Skeletal muscle cell (primary cell): ENCODE results near the gene SHLD1.
A peak's percentile ranks its signal among the peaks of the same experiment; 100 is the strongest.
"Not testable (repeated sequence)": the region's sequence is repeated elsewhere in the genome, so short reads cannot be mapped to it uniquely, and the experiment has no call there.

Experiments
- DNase-seq: peaks from one replicate; pipeline ENCODE4 v3.0.0-alpha.2; 2010; ENCODE audit warnings: low read depth
- H3K4me3 ChIP-seq: 2 replicates; pipeline ENCODE4 v1.5.1; 2011; ENCODE audit warnings: low read depth, mild to moderate bottlenecking, control low read depth, low read length, moderate library complexity

The SHLD1 gene

DNA sequence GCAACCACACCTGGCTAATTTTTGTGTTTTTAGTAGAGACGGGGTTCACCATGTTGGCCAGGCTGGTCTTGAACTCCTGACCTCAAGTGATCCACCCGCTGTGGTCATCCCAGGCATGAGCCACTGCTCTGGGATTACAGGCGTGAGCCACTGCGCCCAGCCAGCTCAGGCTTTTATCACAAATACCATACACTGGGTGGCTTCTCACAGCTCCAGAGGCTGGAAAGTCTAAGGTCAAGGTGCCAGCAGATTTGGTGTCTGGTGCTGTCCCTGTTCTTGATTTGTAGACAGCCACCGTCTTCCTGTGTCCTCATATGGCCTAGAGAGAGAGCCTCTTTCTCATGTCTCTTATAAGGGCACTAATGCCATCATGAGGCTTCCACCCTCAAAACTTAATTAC, 25.9 kb downstream of the SHLD1 start:
- DNase-seq, result no peak
- H3K4me3 ChIP-seq, result no peak overlapping the region

GRCh38 chr20:5779071-5779900, 29.1 kb downstream of the SHLD1 start:
- no peak for DNase-seq
- no peak overlapping the region for H3K4me3 ChIP-seq

DNA sequence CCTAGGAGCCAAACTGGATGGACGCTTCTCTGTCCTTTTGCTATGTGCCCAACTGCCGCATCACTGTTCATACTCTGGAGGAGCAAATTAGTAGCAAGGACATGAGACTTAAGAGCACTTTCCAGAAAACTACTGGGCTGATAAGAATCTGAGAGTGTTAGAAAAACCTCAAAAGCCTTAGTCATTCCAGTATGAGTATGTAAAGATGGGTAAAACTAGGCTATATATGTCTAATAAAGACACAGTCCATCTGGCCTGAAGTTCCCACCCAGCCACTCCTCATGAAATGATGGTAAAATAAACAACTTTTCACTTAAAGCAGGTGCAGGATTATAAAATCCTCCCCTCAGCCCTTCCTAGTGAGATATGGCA, 30.6 kb downstream of the SHLD1 start:
- no peak for DNase-seq
- H3K4me3 ChIP-seq, result no peak overlapping the region

DNA sequence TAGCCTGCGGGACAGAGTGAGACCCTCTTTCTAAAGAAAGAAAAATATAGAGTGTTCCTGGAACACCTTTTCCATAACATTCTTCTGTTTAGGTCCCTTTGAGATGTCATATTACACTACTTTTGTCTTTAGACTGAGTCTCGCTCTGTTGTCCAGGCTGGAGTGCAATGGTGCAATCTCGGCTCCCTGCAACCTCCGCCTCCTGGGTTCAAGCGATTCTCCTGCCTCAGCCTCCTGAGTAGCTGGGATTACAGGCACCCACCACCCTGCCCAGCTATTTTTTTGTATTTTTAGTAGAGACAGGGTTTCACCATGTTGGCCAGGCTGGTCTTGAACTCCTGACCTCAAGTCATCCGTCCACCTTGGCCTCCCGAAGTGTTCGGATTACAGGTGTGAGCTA, 31.2 kb downstream of the SHLD1 start:
- not testable (repeated sequence) for H3K4me3 ChIP-seq, DNase-seq

- DNase-seq, result no peak
Measured at GRCh38 chr20:5781798-5782750, 31.9 kb downstream of the SHLD1 start.

DNA sequence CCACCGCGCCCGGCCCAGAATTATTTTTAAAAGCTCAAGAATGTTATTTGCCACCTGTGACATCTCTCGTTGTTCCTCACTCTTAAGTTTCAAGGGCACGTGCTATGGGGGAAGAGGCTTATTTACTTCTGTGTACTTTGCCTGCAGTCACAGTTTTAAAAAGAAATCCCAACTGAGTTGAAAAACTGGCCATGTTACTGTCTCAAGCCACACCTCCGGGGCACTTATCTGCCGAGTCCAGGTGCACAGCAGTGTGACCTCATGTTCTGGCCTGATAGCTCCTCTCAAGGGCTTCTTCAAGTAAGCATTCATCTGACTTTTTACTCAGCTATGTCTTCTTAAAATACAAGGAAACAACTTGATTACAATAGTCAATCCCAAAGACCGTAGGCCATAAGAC, 34.5 kb downstream of the SHLD1 start:
- no peak for DNase-seq
- no peak overlapping the region for H3K4me3 ChIP-seq

More at GRCh38 chr20:5781798-5782750, 31.9 kb downstream of the SHLD1 start:
- H3K4me3 ChIP-seq, result no peak overlapping the region

GRCh38 chr20:5785146-5785545, 34.9 kb downstream of the SHLD1 start:
- DNase-seq, result no peak
- no peak overlapping the region for H3K4me3 ChIP-seq

DNA sequence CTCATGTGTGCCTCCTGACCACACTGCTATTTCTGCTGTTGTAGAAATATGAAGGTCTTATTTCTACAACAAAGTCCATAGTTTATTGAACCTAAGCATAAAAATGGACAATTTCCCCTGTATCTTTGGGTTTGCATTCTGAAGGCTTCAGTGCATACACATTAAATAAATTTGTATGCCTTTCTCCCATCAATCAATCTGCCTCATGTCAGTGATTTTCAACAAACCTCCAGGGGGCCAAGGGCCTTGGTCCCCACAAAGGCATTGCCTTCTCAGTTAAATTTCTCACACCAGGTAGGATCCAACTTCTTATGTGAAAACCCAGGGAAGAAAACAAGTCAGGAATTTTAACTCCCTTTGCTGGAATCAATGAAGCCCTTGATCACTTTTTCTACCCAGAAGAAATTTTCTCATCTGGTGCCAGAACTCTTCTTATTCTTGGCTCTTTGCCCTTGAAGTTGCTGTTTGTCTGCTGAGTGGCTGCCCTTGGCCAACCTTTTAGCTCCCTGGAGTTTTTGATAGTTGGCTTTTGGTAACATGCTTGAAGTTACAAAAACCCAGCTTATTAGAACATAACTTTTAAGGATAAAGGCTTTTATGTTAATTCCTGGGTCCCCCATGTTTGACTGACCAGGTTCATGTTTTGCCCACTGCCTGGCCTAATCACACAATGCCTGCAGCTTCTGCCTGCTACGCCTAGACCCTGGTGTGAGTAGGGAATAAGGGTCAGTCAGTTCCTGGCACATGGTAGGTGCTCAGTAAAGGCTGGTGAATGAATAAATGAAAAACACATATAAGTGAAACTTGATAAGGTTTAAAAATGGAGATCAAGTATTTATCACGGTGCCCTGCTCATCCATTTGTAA, 37.0 kb downstream of the SHLD1 start:
- no peak overlapping the region for H3K4me3 ChIP-seq
- DNase-seq, result peak; percentile 72

- DNase-seq, result no peak
- no peak overlapping the region for H3K4me3 ChIP-seq
Measured at GRCh38 chr20:5787796-5788165, 37.6 kb downstream of the SHLD1 start.

DNA sequence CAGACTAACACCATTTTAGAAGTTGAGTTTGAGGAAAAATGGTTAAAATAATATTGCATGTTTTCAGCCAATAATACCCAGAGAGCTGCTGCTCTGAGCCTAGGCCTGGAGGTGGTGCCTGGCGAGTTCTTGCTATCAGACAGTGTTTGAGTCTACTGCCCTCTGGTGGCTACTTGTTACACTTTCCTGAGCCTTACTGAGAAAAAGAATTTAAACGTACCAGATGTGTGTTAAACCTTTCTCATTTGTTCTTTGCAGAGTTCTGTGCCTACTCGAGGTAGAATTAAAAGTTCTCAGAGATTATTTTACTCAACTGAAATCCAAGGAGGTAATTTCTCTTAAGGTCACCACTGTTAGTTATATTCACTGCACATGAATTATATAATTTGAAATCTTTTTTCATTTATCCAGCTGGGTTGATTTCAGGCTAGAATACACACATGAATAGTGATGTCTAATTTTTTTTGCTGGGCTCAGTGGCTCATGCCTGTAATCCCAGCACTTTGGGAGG, 38.2 kb downstream of the SHLD1 start:
- peak; percentile 58 for DNase-seq
- no peak overlapping the region for H3K4me3 ChIP-seq

GRCh38 chr20:5789827-5790226, 39.6 kb downstream of the SHLD1 start:
- DNase-seq, result no peak
- H3K4me3 ChIP-seq, result no peak overlapping the region

DNA sequence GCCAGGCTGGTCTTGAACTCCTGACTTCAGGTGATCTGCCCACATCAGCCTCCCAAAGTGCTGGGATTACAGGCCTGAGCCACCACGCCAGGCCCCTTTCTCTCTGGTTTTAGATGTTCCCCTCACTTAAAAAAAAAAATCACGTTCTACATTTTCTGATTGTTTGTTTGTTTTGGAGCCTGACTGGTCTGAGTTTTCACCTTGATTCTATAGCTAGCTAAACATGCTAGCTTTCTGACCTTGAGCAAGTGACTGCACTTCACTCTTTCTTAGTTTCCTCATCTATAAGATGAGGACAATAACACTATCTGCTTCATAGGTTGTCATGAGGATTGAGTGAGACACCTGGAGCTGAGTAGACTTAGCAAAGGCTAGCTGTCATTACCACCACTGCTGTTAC, 43.7 kb downstream of the SHLD1 start:
- no peak for DNase-seq

DNA sequence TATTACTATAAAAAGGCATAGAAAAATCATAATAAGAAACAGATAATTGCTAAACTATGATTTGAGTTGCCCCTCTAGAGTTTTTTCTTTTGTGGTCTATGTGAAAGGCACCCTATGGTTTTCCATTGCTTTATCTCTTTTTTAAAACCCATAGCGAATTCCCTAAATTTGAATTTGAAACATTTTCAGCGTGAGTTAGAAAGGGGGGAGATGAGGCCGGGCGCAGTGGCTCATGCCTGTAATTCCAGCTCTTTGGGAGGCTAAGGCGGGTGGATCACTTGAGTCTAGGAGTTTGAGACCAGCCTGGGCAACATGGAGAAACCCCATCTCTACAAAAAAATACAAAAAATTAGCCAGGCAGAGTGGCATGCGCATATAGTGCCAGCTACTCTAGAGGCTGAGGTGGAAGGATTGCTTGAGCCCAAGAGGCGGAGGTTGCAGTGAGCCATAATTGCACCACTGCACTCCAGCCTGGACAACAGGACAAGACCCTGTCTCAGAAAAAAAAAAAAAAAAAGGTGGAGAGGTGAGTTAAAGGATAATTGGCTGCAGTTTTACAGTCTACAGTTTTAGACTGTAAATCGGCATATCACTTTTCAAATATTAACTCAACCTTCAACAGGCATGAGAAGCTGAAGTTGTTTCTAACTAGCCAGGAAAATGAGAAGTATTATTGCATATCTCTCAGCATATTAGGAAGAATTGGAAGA, 46.3 kb downstream of the SHLD1 start:
- DNase-seq, result no peak
- no peak overlapping the region for H3K4me3 ChIP-seq

More for the DNA sequence above, 43.7 kb downstream of the SHLD1 start:
- no peak overlapping the region for H3K4me3 ChIP-seq

DNA sequence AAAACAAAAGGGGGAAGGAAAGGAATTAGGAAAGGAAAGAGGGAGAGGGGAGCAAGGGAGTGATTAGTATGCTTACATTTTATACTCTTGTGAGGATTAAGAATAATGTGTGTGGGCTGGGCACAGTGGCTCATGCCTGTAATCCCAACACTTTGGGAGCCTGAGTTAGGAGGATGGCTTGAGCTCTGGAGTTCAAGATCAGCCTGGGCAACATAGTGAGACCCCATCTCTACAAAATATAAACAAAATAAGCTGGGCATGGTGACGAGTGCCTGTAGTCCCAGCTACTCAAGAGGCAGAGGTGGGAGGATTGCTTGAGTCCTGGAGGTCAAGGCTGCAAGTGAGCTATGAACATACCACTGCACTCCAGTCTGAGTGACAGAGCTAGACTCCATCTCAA, 47.0 kb downstream of the SHLD1 start:
- H3K4me3 ChIP-seq, result no peak overlapping the region

DNA sequence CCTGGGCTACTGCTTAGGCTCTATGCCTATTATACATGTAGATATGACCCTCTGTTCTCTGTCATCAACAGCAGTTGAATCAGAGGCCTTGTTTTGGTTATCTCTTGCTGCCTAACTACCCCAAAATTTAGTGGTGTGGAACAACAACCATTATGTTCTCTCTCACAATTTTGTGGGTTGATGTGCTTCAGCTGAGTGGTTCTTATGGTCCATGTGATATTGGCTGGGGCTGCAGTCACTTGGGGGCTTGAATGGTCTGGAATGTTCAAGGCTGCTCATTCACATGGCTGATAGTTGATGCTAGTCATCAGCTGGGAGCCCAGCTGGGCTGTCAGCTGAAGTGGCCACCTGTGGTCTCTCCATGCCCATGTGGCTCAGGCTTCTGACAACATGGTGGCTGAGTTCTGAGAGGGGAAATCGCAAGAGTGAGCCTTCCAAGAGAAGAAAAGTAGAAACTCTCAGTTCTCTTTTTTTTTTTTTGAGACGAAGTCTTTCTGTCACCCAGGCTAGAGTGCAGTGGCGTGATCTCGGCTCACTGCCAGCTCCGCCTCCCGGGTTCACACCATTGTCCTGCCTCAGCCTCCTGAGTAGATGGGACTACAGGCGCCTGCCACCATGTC, 47.8 kb downstream of the SHLD1 start:
- no peak overlapping the region for H3K4me3 ChIP-seq
- no peak for DNase-seq

More for the DNA sequence above, 47.0 kb downstream of the SHLD1 start:
- no peak for DNase-seq

- not testable (repeated sequence) for DNase-seq
Measured at GRCh38 chr20:5803754-5804303, 53.6 kb downstream of the SHLD1 start.

DNA sequence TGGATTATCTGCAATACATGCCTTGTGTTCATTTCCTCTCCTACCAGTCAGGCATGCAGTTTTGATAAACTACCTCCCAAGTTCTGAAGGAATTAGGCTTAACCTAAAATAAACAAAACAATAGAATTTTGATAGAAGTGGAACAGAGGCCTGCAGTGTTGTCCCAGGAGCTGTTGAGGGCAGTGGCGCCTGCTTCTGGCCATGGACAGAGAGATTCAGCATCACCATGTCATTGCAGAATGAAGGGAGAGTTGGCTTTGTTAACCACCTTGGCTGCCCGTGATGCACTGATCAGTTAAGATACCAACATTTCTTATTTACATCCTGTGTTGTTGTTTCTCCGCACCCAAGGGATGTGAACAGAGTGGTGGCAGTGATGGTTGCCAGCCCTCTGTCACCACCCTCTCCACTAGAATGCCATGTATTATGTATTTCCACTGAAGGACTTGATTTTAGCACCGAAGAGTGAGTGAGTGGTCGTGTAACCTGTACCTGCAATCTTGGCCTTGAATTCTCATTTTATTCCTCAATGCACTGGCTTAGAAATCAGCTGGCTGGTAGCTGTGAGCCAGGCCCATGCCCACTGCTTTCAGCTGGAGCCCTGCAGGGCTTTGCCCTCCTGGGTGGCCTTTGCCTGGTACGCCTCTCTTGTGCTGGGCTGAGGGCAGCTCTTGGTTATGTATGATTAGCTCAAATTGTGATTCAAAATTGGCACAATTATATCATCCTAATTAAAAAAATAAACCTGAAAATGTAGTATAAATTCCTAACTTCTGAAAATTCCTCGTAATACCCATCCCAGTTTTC, 56.5 kb downstream of the SHLD1 start:
- DNase-seq, result no peak

More at GRCh38 chr20:5803754-5804303, 53.6 kb downstream of the SHLD1 start:
- H3K4me3 ChIP-seq, result not testable (repeated sequence)

More for the DNA sequence above, 56.5 kb downstream of the SHLD1 start:
- no peak overlapping the region for H3K4me3 ChIP-seq
